ENCODE measurements around the gene CBFB.

GRCh38 chr16:67052399-67052798, 23.4 kb downstream of the CBFB start:
- no peak for TF ChIP-seq EZH2 (conservative IDR thresholded peaks at IDR 0.05; ENCODE audit: low read depth, low read length)
- TF ChIP-seq ZNF609 (CRISPR knock-in tag; IDR thresholded peaks at IDR 0.05; ENCODE audit: borderline replicate concordance) = no peak
- TF ChIP-seq POLR2A (IDR thresholded peaks at IDR 0.05; ENCODE audit: insufficient read depth in 1 of 2, low read depth in 2 of 2, low read length in 2 of 2) = no peak
- no peak for TF ChIP-seq ATF2 (CRISPR knock-in tag; IDR thresholded peaks at IDR 0.05)
- no peak for TF ChIP-seq ELF4 (CRISPR knock-in tag; IDR thresholded peaks at IDR 0.05; ENCODE audit: borderline replicate concordance)
- no peak for TF ChIP-seq SALL2 (CRISPR knock-in tag; IDR thresholded peaks at IDR 0.05)
- TF ChIP-seq BCL3 (CRISPR knock-in tag; IDR thresholded peaks at IDR 0.05) = no peak
- no peak for TF ChIP-seq SNAPC4 (CRISPR knock-in tag; IDR thresholded peaks at IDR 0.05)
- TF ChIP-seq PBX3 (CRISPR knock-in tag; IDR thresholded peaks at IDR 0.05; ENCODE audit: borderline replicate concordance) = no peak
- TF ChIP-seq NR2C2 (CRISPR knock-in tag; IDR thresholded peaks at IDR 0.05; ENCODE audit: borderline replicate concordance) = no peak
